NCI-H146 (cell line): ENCODE data around the gene CALML6.
A peak's percentile ranks its signal among the peaks of the same experiment; 100 is the strongest.

Source experiments
- DNase-seq: peaks from one replicate; lab custom pipeline; 2025; lab: John Stamatoyannopoulos, UW

The CALML6 gene

DNA sequence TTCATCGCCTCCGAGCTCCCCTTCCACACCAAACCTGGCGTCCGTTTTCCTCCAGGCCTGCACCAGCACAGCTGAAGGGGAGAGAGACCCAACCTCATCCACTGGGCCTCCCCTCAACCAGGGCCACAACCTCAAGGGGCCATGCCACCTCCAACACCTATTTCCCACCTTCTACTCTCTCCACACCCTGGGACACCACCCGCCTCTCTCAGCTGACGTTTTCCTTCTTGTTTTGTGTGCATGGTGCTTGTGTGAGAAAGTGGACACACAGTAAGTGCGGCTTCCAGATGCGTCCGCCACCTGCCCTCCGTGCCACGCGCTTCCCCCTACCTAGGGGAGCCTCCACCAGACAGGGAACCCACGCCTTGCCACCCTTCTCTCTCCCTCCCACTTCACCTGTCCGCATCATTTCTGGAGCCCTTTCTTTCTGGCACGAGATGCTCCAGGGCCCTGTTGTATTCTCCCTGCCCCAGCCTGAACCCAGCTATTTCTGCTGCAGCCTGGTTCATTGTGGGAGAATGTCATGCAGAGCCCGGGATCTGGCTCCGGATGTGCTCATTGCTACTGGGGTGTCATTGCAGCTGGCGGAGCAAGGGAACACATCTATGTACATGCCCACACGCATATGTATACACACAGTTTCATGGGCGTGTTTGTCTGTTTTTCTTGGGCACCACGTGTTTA, 22.8 kb upstream of the CALML6 start:
- no peak for DNase-seq

- DNase-seq, result no peak
These were observed 22.3 kb upstream of the CALML6 start for GRCh38 chr1:1892763-1893120.

DNA sequence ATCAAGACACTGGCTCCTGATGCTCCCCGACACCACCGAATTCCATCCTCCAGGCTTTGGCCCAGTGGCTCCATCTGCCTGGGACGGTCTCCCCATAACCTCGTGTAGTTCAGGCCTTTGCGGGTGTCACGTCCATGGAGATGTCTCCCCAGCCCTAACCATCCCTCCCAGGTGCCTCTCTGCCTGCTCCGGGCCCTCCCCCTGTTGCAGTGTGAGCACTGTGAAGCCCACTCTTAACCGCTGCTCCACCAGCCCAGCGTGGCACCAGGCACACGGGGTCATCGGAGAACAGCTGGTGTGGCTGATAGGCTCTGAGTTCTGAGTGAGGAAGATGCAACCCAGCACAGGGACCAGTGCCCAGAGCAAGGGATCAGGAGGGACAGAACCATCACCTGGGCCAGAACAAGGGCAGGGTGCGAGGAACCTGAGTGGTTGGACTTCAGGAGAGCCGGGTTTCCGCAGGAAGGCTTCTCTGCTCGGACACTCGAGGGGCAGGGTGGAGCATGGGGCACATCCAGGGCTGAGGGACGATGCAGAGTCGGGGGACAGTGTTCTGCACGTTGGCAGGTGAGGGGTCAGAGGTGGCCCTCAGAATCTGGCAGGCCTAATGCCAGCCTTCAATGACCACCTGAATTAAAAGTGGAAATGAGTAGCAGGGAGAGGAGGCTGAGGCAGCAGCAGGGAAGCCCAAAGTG, 21.6 kb upstream of the CALML6 start:
- no peak for DNase-seq

GRCh38 chr1:1893997-1894353, 21.1 kb upstream of the CALML6 start:
- DNase-seq, result no peak

DNA sequence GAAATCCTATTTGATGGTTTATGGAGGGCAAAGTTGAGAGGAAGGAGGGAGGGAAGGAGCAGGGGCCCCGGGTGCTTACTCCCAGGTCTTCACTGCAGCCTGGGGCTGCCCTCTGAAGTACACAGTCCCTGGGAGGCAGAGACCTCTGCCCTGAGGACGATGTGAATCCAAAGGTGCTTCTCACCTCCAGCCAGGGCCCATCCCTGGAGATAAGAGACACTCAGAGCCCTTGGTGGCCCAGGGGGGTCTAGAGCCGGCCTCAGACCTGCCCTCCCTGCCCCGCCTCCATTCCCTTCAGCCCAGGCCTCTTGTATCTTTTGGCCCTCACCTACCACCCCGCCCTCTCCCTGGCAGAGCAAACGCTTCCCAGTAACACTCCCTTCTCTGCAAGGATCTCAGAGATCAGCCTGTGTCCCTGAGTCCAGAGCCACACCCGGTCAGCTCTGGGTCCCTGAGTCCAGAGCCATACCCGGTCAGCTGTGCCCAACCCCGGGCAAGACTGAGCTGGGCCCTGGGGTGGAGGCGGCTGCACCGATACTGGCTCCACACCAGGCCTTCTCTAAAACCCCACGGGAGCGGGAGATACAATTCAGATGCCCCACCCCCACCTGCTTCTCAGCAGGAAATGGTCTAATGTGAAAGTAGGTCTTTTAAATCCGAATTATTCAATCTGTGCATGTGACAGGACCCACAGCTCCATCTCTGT, 20.6 kb upstream of the CALML6 start:
- DNase-seq, result no peak

- no peak for DNase-seq
These were observed 20.0 kb upstream of the CALML6 start for GRCh38 chr1:1895060-1895418.

DNA sequence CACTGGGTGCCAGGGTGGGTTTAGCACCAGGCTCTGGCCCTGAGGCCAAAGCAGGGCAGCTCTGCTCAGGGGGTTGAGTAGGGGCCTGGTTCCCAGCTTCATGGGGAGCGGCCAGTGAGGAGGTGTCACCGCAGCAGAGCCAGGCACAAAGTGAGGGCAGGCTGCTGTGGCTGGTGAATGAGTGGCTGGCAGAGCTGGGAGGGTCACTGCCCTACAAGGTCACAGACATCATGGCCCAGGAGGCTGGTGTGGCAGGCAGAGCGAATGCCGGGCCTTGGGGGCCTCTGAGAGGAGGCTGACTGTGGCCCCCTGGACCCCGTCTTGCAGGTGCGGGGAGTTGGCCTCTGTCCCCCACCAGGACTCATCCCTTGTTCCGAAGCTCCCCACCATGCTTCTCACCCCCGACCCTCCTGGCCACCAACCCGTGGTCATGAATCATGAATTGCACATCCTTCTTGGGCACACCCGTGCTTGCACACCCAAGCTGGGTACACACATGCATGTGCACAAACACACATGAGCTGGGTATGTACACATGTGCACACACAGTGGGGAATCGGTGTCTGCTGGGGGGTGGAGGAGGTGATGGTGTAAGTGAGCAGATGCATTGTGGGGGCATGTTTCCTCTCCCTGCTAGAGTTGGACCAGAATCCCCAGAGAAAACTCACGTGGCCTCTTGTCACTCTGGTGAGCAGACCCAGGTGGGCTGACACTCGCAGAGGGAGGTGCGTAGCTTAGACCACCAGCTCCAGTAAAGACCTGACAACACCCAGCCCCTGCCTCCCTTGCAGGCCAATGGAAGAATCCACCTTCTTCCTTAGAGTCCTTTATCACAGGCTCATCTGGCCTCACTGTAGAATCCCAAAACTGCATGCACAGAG, 19.4 kb upstream of the CALML6 start:
- no peak for DNase-seq

GRCh38 chr1:1898246-1898933, 16.7 kb upstream of the CALML6 start:
- no peak for DNase-seq

- DNase-seq, result peak; percentile 8
These were observed 15.6 kb upstream of the CALML6 start for GRCh38 chr1:1899266-1899966.

DNA sequence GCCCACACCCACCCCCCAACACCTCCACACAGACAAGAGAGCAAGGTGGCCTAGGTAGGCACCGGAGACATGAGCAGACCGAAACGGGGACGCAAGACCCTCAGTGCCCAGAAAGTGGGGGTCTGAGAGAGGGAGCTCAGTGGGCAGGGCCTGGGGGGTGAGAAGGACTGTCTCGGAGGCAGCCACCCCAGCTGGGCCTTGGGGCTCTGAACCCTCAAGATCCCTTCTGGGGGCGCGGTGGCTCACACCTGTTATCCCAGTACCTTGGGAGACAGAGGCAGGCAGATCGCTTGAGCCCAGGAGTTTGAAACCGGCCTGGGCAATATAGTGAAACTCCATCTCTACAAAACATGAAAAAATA, 15.1 kb upstream of the CALML6 start:
- DNase-seq, result no peak

DNA sequence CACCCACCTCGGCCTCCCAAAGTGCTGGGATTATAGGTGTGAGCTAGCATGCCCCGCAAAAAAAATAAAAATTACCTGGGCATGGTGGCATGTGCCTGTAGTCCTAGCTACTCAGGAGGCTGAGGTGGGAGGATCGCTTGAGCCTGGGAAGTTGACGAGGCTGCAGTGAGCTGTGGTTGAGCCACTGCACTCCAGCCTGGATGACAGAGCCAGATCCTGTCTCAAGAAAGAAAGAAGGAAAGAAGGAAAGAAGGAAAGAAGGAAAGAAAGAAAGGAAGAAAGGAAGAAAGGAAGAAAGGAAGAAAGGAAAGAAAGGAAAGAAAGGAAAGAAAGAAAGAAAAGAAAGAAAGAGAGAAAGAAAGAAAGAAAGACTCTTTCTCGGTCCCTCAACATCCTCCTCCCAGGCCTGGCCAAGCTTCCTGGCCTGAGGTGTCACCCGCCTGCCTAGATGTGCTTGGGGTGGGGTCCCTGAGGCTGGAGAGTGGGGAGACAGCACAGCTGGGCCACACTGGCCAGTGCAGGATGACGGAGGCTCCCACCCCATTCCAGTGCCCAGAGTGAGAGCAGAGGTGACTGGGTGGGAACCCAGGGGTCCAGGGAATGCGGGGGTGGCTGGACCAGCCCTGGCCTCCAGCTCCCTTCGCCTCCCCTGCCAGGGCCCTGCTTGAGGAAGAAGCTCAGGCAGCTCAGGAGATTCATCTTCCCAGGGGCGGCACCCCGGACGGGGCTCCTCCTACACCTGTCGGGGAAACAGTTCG, 14.0 kb upstream of the CALML6 start:
- no peak for DNase-seq

DNA sequence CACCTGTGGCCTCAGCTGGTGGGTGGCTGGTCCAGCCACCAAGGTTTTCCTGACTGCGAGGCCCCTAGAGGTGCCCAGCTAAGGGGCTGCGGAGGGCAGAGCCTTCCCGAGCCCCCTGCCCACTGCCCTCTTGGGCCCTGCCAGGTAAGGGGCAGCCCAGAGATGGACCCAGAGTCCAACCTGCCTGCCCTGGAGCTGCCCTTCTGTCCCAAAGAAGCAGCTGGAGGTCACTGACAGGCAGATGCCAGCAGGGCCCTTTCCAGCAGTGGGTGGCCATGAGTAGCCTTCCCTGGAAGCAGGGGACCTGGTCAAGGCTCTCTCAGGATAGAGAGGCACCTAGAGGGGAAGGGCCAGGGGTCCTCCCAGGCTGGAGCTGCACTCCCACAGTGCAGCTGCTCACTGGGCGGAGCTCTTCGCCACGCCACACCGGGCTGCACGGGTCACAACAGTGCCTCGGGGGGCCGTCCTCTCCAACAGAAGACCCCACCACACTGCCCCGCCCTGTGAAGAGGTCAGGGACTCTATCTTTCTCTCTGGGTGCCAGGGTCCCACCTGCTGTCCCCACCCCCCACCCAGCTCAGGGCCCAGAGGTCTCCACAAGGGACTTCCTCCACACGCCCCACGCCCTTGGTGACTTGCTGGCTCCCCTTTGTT, 13.3 kb upstream of the CALML6 start:
- DNase-seq, result no peak

DNA sequence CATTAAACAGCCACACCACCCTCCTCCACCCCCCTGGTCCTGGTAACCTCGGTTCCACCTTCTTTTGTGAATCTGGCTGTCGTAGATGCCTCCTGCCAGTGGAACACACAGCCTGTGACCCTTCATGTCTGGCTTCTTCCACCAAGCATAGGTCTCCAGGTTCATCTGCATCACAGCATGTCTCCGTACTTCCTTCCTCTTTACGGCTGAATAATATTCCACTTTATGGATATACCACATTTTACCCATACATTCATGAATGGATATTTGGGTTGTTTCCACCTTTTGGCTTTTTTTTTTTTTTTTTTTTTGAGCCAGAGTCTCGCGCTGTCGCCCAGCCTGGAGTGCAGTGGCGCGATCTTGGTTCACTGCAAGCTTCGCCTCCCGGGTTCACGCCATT, 11.8 kb upstream of the CALML6 start:
- DNase-seq, result no peak

- peak; percentile 59 for DNase-seq
These were observed 8.6 kb upstream of the CALML6 start for GRCh38 chr1:1906185-1907097.

DNA sequence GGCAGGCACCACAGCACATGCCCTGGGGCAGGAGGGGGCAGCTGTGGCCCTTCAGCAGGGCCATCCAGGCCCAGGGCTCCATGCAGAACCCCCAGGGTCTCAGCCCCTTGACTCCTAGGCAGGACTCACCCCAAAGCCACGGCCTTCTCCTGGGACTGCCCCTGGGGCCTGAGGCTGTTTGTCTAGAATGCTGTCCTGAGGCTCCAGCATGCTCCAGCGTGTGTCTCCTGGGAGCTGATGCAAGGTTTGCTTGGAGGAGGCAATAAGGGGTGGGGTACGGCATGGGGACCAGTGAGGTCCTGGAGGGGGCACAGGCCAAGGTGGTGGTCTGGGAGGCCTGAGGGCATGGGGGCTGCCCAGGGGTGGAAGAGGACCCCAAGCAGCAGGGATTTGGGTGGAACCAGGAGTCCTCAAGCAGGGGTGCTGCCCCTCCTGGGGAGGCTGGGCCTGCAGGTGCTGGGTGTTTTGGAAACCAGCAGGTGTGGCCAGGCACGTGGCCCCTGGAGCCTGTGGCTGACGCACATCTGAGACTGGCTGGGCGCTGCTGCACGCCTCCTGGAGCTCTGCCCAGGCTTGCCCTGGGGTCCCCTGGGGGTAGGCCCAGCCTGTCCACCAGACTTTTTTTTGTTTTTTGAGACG, 7.8 kb upstream of the CALML6 start:
- peak; percentile 16 for DNase-seq

DNA sequence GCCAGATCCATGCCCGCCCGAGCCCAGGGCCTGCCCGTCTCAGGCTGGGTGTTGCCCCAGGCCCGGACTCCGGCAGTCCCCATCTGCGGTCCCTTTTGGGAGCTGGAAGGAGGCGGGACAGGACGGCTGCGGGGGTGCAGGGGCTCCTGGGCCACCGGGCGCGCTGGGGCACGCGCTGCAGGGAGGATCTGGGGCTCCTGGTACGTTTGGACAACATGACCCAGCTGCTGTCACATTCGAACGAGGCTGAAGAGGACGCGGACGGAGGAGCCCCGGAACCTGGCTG, 6.6 kb upstream of the CALML6 start:
- DNase-seq, result no peak

GRCh38 chr1:1910033-1910465, 5.0 kb upstream of the CALML6 start:
- DNase-seq, result no peak

DNA sequence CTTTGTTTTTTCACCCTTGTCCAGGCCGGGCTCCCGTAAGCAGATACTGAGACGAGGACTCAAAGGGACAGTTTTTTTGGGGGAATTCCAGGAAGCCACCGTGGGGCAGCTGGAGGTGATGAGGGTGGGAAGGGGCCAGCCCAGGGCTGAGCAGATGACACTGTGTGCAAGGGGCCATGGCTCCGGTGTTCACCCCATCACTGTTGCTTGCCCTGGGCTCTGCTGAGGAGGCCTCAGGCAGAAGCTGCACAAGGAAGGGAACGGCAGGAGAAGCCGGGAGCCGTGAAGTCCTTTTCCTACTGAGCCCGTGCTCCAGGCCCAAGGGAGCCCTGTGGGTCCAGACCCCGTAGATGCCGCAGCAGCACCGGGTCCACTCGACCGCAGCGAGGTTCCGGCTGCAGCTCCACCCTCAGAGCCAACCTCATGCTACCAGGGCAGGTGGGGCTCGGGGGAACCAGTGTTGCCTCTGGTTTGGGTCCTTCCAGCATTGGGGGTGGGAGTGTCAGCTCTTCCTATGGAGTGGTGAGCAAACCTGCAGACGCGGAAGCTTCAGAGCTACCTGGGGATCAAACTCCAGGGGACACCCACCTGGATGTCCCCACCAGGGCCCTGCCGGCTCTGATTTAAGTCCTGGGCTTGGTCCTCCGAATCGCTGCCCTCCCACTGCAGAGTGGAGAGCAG, 4.3 kb upstream of the CALML6 start:
- DNase-seq, result no peak
